MM.1S (cell line): ENCODE data around the gene HSPB7.
"Not testable (repeated sequence)": the region's sequence is repeated elsewhere in the genome, so short reads cannot be mapped to it uniquely, and the experiment has no call there.

Experiments
- DNase-seq: peaks from one replicate; pipeline ENCODE4 v3.0.0-alpha.2; 2015
- H2AFZ ChIP-seq: fragments of 300-600 bp; sonication (generic); 2 replicates; pipeline ENCODE4 v1.6.0; 2016; ENCODE audit warnings: antibody characterized with exemption, low read length
- H3F3A ChIP-seq: fragments of 300-600 bp; sonication (generic); 2 replicates; pipeline ENCODE4 v1.6.1; 2016; ENCODE audit warnings: mild to moderate bottlenecking, antibody characterized with exemption, low read length, moderate library complexity, mixed read lengths; ENCODE audit not compliant: insufficient read depth
- H3K27ac ChIP-seq: fragments of 300-600 bp; sonication (generic); 2 replicates; pipeline ENCODE4 v1.5.1; 2016; ENCODE audit warnings: mild to moderate bottlenecking, low read length
- H3K27me3 ChIP-seq: fragments of 300-600 bp; sonication (generic); replicated peaks from 2 replicates; pipeline ENCODE4 v1.6.0; 2016; ENCODE audit warnings: low read length; ENCODE audit not compliant: insufficient read depth
- H3K36me3 ChIP-seq: fragments of 300-600 bp; sonication (generic); replicated peaks from 2 replicates; pipeline ENCODE4 v1.6.1; 2016; ENCODE audit warnings: mild to moderate bottlenecking, low read length, mixed read lengths; ENCODE audit not compliant: insufficient read depth
- H3K4me1 ChIP-seq: fragments of 300-600 bp; sonication (generic); 2 replicates; pipeline ENCODE4 v1.6.1; 2016; ENCODE audit warnings: low read length, mixed read lengths
- H3K4me2 ChIP-seq: fragments of 300-600 bp; sonication (generic); 2 replicates; pipeline ENCODE4 v1.6.0; 2016; ENCODE audit warnings: low read depth, low read length
- H3K4me3 ChIP-seq: fragments of 300-600 bp; sonication (generic); 2 replicates; pipeline ENCODE4 v1.5.1; 2016; ENCODE audit warnings: low read length, mixed read lengths
- H3K79me2 ChIP-seq: fragments of 300-600 bp; sonication (generic); 2 replicates; pipeline ENCODE4 v1.6.1; 2016; ENCODE audit warnings: mixed run types, low read length, mixed read lengths
- H3K9ac ChIP-seq: fragments of 300-600 bp; sonication (generic); 2 replicates; pipeline ENCODE4 v1.6.1; 2016; ENCODE audit warnings: low read length, mixed read lengths
- H3K9me2 ChIP-seq: fragments of 300-600 bp; sonication (generic); replicated peaks from 2 replicates; pipeline ENCODE4 v1.6.1; 2016; ENCODE audit warnings: mild to moderate bottlenecking, low read length, mixed read lengths; ENCODE audit not compliant: insufficient read depth
- H3K9me3 ChIP-seq: fragments of 300-600 bp; sonication (generic); replicated peaks from 2 replicates; pipeline ENCODE4 v1.6.1; 2016; ENCODE audit warnings: mild to moderate bottlenecking, low read length, mixed read lengths; ENCODE audit not compliant: insufficient read depth
- H4K20me1 ChIP-seq: fragments of 300-600 bp; sonication (generic); 2 replicates; pipeline ENCODE4 v1.6.1; 2016; ENCODE audit warnings: mild to moderate bottlenecking, low read length, moderate library complexity, mixed read lengths; ENCODE audit not compliant: insufficient read depth
- EZH2 ChIP-seq: fragments of 300-600 bp; sonication (generic); optimal IDR thresholded peaks from 2 replicates; pipeline ENCODE3; 2017; ENCODE audit warnings: low read depth, mild to moderate bottlenecking, antibody characterized with exemption, low read length, mixed read lengths
- EZH2phosphoT487 ChIP-seq: fragments of 300-600 bp; sonication (generic); IDR thresholded peaks from 2 replicates; pipeline ENCODE4 v1.6.1; 2018; ENCODE audit warnings: antibody characterized with exemption, low read length
- TF ChIP-seq, protein P1 (sequence below): fragments of 300-600 bp; sonication (generic); IDR thresholded peaks from 2 replicates; pipeline ENCODE4 v1.5.1; 2016; ENCODE audit warnings: antibody characterized with exemption, low read length, mixed read lengths

The HSPB7 gene

DNA sequence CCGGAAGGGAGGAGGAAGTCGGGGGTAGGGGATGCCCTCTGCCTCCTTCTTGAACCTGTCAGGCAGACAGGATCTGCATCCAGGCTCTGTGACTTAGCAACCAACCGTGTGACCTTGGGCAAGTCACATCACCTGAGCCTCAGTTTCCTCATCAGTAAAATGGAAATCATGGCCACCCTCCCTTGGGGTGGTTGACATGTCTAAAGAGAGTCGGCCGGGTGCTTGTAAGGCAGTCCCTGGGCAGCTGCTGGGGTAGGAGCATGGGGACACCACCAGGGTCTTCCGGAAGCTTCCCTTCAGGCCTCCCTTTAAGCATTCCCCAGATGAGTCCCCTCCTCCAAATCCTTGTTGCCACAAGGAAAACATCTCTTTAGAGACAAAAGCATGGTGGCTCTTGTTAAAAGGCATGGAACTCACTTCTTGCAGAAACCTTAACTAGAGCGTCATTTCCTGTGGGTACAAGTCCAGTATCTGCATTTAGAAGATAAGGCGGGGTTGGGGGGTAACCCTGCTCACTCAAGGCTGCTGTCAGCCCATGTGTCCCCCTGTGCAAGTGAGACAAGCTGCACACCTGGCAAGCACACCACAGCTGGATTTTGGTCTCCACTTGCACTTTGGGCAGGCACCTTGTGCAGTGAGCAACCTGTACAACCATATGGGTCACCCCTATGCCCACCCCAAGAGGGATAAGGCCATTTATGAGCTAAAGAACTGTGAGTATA, 36.1 kb upstream of the HSPB7 start:
- Histone ChIP-seq H3F3A (no peaks in the 10 kb centered on the region), H3K79me2 (no peaks in the 10 kb centered on the region), H3K4me1 (peaks cover 12% of the 10 kb centered on the region; the same call in 1 of the 2 replicates), H3K4me2 (no peak overlapping the region), H3K9ac (no peak overlapping the region), H3K36me3 (no peaks in the 10 kb centered on the region), H3K4me3 (no peak overlapping the region), H3K27me3 (peaks cover 26% of the 10 kb centered on the region), H3K9me2 (no peaks in the 10 kb centered on the region), H2AFZ (no peak overlapping the region), H4K20me1 (no peaks in the 10 kb centered on the region), H3K27ac (no peak overlapping the region), H3K9me3 (no peaks in the 10 kb centered on the region)
- peak; percentile 14 for DNase-seq
- TF ChIP-seq, protein P1, sequence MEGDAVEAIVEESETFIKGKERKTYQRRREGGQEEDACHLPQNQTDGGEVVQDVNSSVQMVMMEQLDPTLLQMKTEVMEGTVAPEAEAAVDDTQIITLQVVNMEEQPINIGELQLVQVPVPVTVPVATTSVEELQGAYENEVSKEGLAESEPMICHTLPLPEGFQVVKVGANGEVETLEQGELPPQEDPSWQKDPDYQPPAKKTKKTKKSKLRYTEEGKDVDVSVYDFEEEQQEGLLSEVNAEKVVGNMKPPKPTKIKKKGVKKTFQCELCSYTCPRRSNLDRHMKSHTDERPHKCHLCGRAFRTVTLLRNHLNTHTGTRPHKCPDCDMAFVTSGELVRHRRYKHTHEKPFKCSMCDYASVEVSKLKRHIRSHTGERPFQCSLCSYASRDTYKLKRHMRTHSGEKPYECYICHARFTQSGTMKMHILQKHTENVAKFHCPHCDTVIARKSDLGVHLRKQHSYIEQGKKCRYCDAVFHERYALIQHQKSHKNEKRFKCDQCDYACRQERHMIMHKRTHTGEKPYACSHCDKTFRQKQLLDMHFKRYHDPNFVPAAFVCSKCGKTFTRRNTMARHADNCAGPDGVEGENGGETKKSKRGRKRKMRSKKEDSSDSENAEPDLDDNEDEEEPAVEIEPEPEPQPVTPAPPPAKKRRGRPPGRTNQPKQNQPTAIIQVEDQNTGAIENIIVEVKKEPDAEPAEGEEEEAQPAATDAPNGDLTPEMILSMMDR = no peak
- no peak for TF ChIP-seq EZH2

DNA sequence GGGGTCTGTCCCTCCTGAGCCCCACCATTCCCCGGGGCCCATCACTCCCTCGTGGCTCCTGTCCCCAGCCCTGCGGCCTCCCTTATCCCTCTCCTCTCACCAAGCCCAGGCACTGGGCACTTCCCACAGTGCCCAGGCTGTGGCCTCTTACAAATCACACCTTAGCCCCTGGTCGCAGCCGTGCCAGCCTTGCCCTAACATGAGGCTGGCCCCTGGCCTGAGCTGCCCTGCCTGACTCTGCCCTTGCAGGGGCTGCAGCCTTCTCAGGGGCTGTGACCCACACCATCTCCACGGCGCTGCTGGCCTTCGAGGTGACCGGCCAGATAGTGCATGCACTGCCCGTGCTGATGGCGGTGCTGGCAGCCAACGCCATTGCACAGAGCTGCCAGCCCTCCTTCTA, 34.1 kb upstream of the HSPB7 start:
- H4K20me1 ChIP-seq, H3K9me3 ChIP-seq, H3F3A ChIP-seq, H3K36me3 ChIP-seq, H3K4me2 ChIP-seq, H3K9me2 ChIP-seq, H3K9ac ChIP-seq, H3K27ac ChIP-seq, DNase-seq, H3K4me3 ChIP-seq, H3K79me2 ChIP-seq, H2AFZ ChIP-seq: not testable (repeated sequence)
- Histone ChIP-seq H3K27me3 (peaks cover 43% of the 10 kb centered on the region), H3K4me1 (peaks cover 12% of the 10 kb centered on the region; the same call in 1 of the 2 replicates)

DNA sequence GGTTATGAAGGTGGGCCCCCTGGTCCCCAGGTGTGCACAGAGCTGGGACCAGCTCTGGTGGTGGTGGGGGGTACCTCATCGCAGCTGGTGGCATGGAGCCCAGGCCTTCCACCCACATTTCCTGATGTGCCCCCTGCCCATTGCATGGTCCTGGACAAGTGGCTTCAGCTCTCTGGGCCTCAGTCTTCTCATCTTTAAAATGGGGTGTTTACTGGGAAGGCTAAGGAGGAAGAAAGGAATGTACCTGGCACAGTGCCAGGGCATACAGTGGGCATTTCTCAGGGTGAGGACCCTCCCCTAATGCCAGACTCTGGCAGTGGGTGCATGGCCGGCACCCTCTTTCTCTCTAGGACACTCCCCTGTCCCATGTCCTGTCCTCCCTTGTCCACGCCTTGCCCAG, 33.2 kb upstream of the HSPB7 start:
- DNase-seq = no peak
- Histone ChIP-seq H3K4me3 (no peak overlapping the region), H3K9me2 (no peaks in the 10 kb centered on the region), H3K27ac (no peak overlapping the region), H3K79me2 (no peaks in the 10 kb centered on the region), H4K20me1 (no peaks in the 10 kb centered on the region), H3K9ac (no peak overlapping the region), H3K4me1 (peaks cover 12% of the 10 kb centered on the region; the same call in 1 of the 2 replicates), H3K9me3 (no peaks in the 10 kb centered on the region), H3K4me2 (no peak overlapping the region), H3K36me3 (no peaks in the 10 kb centered on the region), H2AFZ (no peak overlapping the region), H3F3A (no peaks in the 10 kb centered on the region), H3K27me3 (peaks cover 52% of the 10 kb centered on the region)
- TF ChIP-seq EZH2 = no peak
- TF ChIP-seq, protein P1 = no peak
- no peak for TF ChIP-seq EZH2phosphoT487

DNA sequence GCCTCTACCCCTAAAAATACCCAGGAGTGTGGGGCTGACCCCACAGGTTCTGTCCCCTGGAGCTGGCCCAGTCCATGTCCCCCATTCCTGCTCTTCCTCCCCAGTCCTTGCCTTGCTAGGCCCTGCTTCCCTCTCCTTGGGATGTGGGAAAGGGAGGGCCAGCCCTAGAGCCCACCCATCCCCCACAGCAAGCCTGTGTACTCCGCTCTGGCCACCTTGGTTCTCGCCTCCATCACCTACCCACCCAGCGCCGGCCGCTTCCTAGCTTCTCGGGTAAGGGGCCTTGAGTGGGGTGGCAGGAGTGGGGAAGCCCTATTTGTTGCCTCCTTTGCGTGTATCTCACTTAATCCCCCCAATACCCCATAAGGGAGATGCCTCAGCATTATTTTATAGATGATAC, 32.5 kb upstream of the HSPB7 start:
- no peaks in the 10 kb centered on the region for H3K9me2 ChIP-seq
- H3F3A ChIP-seq = no peaks in the 10 kb centered on the region
- no peak overlapping the region for H3K27ac ChIP-seq
- no peak for DNase-seq
- no peak overlapping the region for H2AFZ ChIP-seq
- H3K4me2 ChIP-seq = no peak overlapping the region
- no peaks in the 10 kb centered on the region for H3K79me2 ChIP-seq
- no peaks in the 10 kb centered on the region for H4K20me1 ChIP-seq
- H3K9ac ChIP-seq = no peak overlapping the region
- H3K9me3 ChIP-seq = no peaks in the 10 kb centered on the region
- peaks cover 52% of the 10 kb centered on the region for H3K27me3 ChIP-seq
- peaks cover 12% of the 10 kb centered on the region; the same call in 1 of the 2 replicates for H3K4me1 ChIP-seq
- TF ChIP-seq, protein P1 = no peak
- TF ChIP-seq EZH2 (no peak), EZH2phosphoT487 (no peak)
- no peak overlapping the region for H3K4me3 ChIP-seq
- no peaks in the 10 kb centered on the region for H3K36me3 ChIP-seq
